ENCODE data around the gene CYRIA.

The CYRIA gene

DNA sequence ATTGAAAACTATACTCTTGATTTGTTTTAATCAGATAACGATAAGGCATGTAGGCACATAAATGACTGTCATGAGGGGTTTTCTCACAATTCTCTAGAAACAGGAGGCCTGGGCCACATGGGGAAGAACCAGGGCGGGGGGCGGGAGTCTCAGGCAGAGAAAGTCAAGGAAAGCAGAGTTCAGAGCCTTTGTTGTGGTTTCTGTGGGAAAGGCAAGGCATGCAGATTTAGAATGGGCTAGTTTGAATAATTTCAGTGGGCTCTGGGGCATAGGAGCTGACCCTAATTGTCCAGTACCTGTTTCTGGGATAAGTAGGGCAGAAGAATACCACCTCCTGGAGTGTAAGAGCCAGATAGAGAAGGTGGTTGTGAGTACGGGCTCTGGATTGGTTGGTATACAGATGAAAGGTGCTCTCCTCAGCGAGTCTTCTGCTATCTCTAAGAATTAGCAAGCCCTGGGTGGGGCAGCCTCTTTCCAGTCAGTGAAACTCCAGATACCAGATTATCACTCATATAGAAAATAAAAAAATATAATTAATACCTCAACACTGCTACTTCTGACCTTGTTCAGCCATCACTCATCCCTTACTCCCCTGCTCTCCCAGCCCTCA is 41.5 kb upstream of the CYRIA start:
- H3K4me3 ChIP-seq (ENCODE audit: low read depth, low read length) = no peak overlapping the region
- no peak overlapping the region for H3K9ac ChIP-seq (ENCODE audit: low read length)
- H3K4me1 ChIP-seq (ENCODE audit: control insufficient read depth in 1 of 2, insufficient read depth in 2 of 2, low read length in 2 of 2) = no peaks in the 10 kb centered on the region
- H3K36me3 ChIP-seq (ENCODE audit: control insufficient read depth in 1 of 2, insufficient read depth in 2 of 2, low read length in 2 of 2) = no peaks in the 10 kb centered on the region
- no peak for DNase-seq
- no peak overlapping the region for H2BK120ac ChIP-seq (ENCODE audit: insufficient read depth, low read length, poor library complexity)
- no peak overlapping the region for H3K4ac ChIP-seq (ENCODE audit: low read depth, low read length)
- no peaks in the 10 kb centered on the region for H3K9me3 ChIP-seq (ENCODE audit: insufficient read depth, low read depth, low read length)
- WGBS (ENCODE audit: extremely low coverage, insufficient coverage, insufficient read length) = no CpG with 5 or more reads among the region's 5 CpGs
- H2AFZ ChIP-seq (ENCODE audit: insufficient read depth, low read length, poor library complexity) = no peak overlapping the region
- H2BK12ac ChIP-seq (ENCODE audit: low read length) = no peak overlapping the region
- H3K27ac ChIP-seq (ENCODE audit: low read depth, low read length) = no peak overlapping the region
- H3K27me3 ChIP-seq (ENCODE audit: insufficient read depth, low read length) = no peaks in the 10 kb centered on the region
- H4K12ac ChIP-seq (ENCODE audit: low read depth, low read length) = no peak overlapping the region
- H2AK5ac ChIP-seq (ENCODE audit: low read length) = no peak overlapping the region
- no peak overlapping the region for H2BK5ac ChIP-seq (ENCODE audit: low read depth, low read length, poor library complexity)
- no peak overlapping the region for H4K91ac ChIP-seq (ENCODE audit: low read depth, low read length)
- H4K8ac ChIP-seq (ENCODE audit: low read depth, low read length) = no peak overlapping the region
- no peaks in the 10 kb centered on the region for H3K79me2 ChIP-seq (ENCODE audit: control insufficient read depth, insufficient read depth, low read length, poor library complexity)
- H3K14ac ChIP-seq (ENCODE audit: low read length) = no peak overlapping the region
- no peaks in the 10 kb centered on the region for H3K79me1 ChIP-seq (ENCODE audit: low read length)
- no peak overlapping the region for H3K4me2 ChIP-seq (ENCODE audit: low read length)
- H3K18ac ChIP-seq (ENCODE audit: low read length) = no peak overlapping the region
- no peak overlapping the region for H3K23ac ChIP-seq (ENCODE audit: low read length)

DNA sequence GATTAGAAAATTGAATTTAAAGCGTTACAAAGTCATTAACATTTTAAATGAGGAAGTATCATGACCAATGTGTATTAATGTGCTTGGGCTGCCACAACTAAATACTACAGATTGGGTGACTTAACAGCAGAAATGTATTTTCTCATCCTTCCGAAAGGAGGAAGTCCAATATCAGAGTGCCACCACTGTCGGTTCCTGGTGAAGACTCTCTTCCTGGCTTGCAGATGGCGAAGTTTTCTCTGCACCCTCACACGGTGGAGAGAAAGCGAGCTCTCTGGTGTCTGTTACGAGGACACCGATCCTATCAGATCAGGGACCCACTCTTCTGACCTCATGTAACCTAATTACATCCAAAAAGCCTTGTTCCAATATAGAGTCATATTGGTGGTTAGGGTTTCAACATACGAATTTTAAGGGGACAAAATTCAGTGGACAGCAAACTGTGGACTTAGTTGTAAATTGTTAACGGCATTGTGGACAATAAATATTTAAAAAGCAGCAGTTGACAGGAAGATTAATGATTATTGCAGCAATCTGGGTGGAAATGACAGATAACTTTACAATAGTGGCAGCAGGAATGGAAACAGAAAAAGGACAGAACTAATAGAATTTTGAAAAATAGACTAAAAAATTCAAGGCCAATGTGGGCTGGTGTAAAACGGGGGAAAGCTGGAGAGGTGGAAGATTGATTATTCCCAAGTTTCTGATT is 35.1 kb upstream of the CYRIA start:
- DNase-seq = no peak
- no peak overlapping the region for H3K14ac ChIP-seq (ENCODE audit: low read length)
- no peak overlapping the region for H3K27ac ChIP-seq (ENCODE audit: low read depth, low read length)
- H2AK5ac ChIP-seq (ENCODE audit: low read length) = no peak overlapping the region
- no peak overlapping the region for H4K12ac ChIP-seq (ENCODE audit: low read depth, low read length)
- H3K4me2 ChIP-seq (ENCODE audit: low read length) = no peak overlapping the region
- no peaks in the 10 kb centered on the region for H3K79me2 ChIP-seq (ENCODE audit: control insufficient read depth, insufficient read depth, low read length, poor library complexity)
- no peak overlapping the region for H2AFZ ChIP-seq (ENCODE audit: insufficient read depth, low read length, poor library complexity)
- no peak overlapping the region for H4K8ac ChIP-seq (ENCODE audit: low read depth, low read length)
- no CpG with 5 or more reads among the region's 11 CpGs for WGBS (ENCODE audit: extremely low coverage, insufficient coverage, insufficient read length)
- no peaks in the 10 kb centered on the region for H3K36me3 ChIP-seq (ENCODE audit: control insufficient read depth in 1 of 2, insufficient read depth in 2 of 2, low read length in 2 of 2)
- no peak overlapping the region for H2BK120ac ChIP-seq (ENCODE audit: insufficient read depth, low read length, poor library complexity)
- no peak overlapping the region for H3K18ac ChIP-seq (ENCODE audit: low read length)
- no peaks in the 10 kb centered on the region for H3K27me3 ChIP-seq (ENCODE audit: insufficient read depth, low read length)
- H3K4me3 ChIP-seq (ENCODE audit: low read depth, low read length) = no peak overlapping the region
- H3K9me3 ChIP-seq (ENCODE audit: insufficient read depth, low read depth, low read length) = no peaks in the 10 kb centered on the region
- no peak overlapping the region for H3K4ac ChIP-seq (ENCODE audit: low read depth, low read length)
- no peak overlapping the region for H3K9ac ChIP-seq (ENCODE audit: low read length)
- no peaks in the 10 kb centered on the region for H3K79me1 ChIP-seq (ENCODE audit: low read length)
- no peak overlapping the region for H2BK5ac ChIP-seq (ENCODE audit: low read depth, low read length, poor library complexity)
- no peaks in the 10 kb centered on the region for H3K4me1 ChIP-seq (ENCODE audit: control insufficient read depth in 1 of 2, insufficient read depth in 2 of 2, low read length in 2 of 2)
- H3K23ac ChIP-seq (ENCODE audit: low read length) = no peak overlapping the region
- H4K91ac ChIP-seq (ENCODE audit: low read depth, low read length) = no peak overlapping the region
- no peak overlapping the region for H2BK12ac ChIP-seq (ENCODE audit: low read length)

DNA sequence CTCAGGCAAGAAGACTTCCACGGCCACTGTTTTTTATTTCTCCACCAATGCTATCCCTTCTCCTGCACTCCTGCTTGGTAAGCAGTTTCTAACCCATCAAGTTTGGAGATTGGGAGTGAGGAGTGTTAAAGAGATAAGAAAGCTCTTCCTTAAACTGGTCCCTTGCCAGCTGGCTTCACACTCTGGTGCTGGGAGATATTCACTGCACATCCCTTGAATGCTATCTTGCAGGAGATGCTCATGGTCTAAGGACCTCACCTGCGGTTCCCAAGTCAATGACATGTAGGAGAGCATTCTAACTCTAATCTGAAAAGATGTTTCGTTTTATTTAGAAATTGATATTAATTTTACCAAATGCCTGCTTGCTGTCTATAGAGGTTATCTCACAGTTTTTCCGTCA is 28.2 kb upstream of the CYRIA start:
- H2AFZ ChIP-seq (ENCODE audit: insufficient read depth, low read length, poor library complexity) = no peak overlapping the region

DNA sequence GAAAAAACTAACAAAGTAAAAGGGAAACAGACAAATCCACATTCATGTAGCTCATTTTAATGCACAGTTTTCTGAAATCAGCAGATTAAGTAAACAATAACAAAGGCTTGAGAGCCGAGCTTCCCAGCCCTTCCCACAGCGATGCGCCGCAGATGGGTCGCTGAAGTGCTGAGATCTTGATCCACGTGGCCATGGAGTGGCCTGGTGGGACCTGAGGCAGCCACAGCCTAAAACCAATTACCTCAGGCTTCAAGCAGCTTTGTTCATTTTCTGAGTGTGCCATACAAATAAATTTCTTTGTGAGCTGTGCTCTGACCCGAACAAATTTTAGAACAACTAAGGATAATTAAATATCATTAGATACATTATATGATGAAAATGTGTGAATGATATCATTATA is 25.6 kb upstream of the CYRIA start:
- Histone ChIP-seq H3K4me3 (ENCODE audit: low read depth, low read length) (no peak overlapping the region), H3K79me2 (ENCODE audit: control insufficient read depth, insufficient read depth, low read length, poor library complexity) (no peaks in the 10 kb centered on the region), H3K18ac (ENCODE audit: low read length) (no peak overlapping the region), H3K27me3 (ENCODE audit: insufficient read depth, low read length) (no peaks in the 10 kb centered on the region), H2AK5ac (ENCODE audit: low read length) (no peak overlapping the region), H3K9me3 (ENCODE audit: insufficient read depth, low read depth, low read length) (no peaks in the 10 kb centered on the region), H2BK5ac (ENCODE audit: low read depth, low read length, poor library complexity) (no peak overlapping the region), H2AFZ (ENCODE audit: insufficient read depth, low read length, poor library complexity) (no peak overlapping the region), H2BK12ac (ENCODE audit: low read length) (no peak overlapping the region), H3K23ac (ENCODE audit: low read length) (no peak overlapping the region), H3K36me3 (ENCODE audit: control insufficient read depth in 1 of 2, insufficient read depth in 2 of 2, low read length in 2 of 2) (no peaks in the 10 kb centered on the region), H3K27ac (ENCODE audit: low read depth, low read length) (no peak overlapping the region), H3K4me2 (ENCODE audit: low read length) (no peak overlapping the region), H3K4ac (ENCODE audit: low read depth, low read length) (no peak overlapping the region), H2BK120ac (ENCODE audit: insufficient read depth, low read length, poor library complexity) (no peak overlapping the region), H3K9ac (ENCODE audit: low read length) (no peak overlapping the region), H3K14ac (ENCODE audit: low read length) (no peak overlapping the region), H4K8ac (ENCODE audit: low read depth, low read length) (no peak overlapping the region), H4K91ac (ENCODE audit: low read depth, low read length) (no peak overlapping the region), H4K12ac (ENCODE audit: low read depth, low read length) (no peak overlapping the region), H3K4me1 (ENCODE audit: control insufficient read depth in 1 of 2, insufficient read depth in 2 of 2, low read length in 2 of 2) (peaks cover 0 to 5% of the 10 kb centered on the region in 2 experiments), H3K79me1 (ENCODE audit: low read length) (no peaks in the 10 kb centered on the region)
- DNase-seq = no peak
- WGBS (ENCODE audit: extremely low coverage, insufficient coverage, insufficient read length) = no CpG with 5 or more reads among the region's 7 CpGs

More for the DNA sequence above, 28.2 kb upstream of the CYRIA start:
- Histone ChIP-seq H4K91ac (ENCODE audit: low read depth, low read length) (no peak overlapping the region), H3K4me2 (ENCODE audit: low read length) (no peak overlapping the region), H4K12ac (ENCODE audit: low read depth, low read length) (no peak overlapping the region), H3K4me3 (ENCODE audit: low read depth, low read length) (no peak overlapping the region), H2BK120ac (ENCODE audit: insufficient read depth, low read length, poor library complexity) (no peak overlapping the region), H3K14ac (ENCODE audit: low read length) (no peak overlapping the region), H3K79me1 (ENCODE audit: low read length) (no peaks in the 10 kb centered on the region), H3K9me3 (ENCODE audit: insufficient read depth, low read depth, low read length) (no peaks in the 10 kb centered on the region), H3K27me3 (ENCODE audit: insufficient read depth, low read length) (no peaks in the 10 kb centered on the region), H2BK12ac (ENCODE audit: low read length) (no peak overlapping the region), H3K27ac (ENCODE audit: low read depth, low read length) (no peak overlapping the region), H3K23ac (ENCODE audit: low read length) (no peak overlapping the region), H3K36me3 (ENCODE audit: control insufficient read depth in 1 of 2, insufficient read depth in 2 of 2, low read length in 2 of 2) (no peaks in the 10 kb centered on the region), H3K4ac (ENCODE audit: low read depth, low read length) (no peak overlapping the region), H3K18ac (ENCODE audit: low read length) (no peak overlapping the region), H3K79me2 (ENCODE audit: control insufficient read depth, insufficient read depth, low read length, poor library complexity) (no peaks in the 10 kb centered on the region), H3K4me1 (ENCODE audit: control insufficient read depth in 1 of 2, insufficient read depth in 2 of 2, low read length in 2 of 2) (no peaks in the 10 kb centered on the region), H2AK5ac (ENCODE audit: low read length) (no peak overlapping the region), H4K8ac (ENCODE audit: low read depth, low read length) (no peak overlapping the region), H2BK5ac (ENCODE audit: low read depth, low read length, poor library complexity) (no peak overlapping the region), H3K9ac (ENCODE audit: low read length) (no peak overlapping the region)
- no peak for DNase-seq
- WGBS (ENCODE audit: extremely low coverage, insufficient coverage, insufficient read length) = no CpG with 5 or more reads among the region's 4 CpGs
